ENCODE results near the gene VEGFB.

The VEGFB gene

DNA sequence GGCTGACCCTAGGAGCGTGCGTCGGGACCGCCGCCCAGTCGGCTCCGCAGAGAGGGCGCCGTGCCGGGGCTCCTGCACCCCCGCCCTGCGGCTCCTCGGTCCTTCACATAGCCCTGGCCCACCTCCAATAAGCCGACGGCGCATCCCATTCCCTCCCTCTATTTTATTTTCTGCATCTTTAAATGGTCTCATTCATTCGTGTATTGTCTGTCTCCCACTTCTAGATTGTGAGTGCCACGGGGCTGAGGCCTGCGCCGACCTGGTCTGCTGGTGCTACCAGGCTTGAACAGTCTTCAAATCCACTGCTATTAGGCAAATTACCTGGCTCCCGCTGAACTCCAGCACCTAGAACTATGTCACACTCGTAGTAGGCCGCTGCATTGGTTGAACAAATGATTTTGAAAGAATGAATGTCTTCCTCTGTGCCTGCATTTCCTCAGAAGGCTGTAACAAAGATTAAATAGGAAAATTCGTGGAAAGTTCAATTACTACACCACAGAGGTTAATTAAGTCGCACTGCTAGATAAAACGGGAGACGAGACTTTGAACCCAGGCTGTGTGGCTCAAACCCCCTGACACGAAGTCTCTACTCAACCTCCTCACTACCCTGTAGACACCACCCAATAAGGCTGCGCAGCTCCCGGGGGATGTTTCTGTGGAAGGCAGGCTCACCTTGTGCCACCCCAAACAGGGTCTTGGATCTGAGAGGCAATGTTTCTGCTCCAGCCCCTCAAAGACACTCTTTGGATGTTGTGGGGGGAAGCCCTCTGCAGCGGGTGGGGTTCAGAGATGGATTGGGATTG lies 13.5 kb downstream of the VEGFB start:
- no peak for DNase-seq

- no peak for DNase-seq
Observed at GRCh38 chr11:64248578-64248977, 14.2 kb downstream of the VEGFB start.

GRCh38 chr11:64249038-64249437 lies 14.7 kb downstream of the VEGFB start:
- no peak for DNase-seq

DNA sequence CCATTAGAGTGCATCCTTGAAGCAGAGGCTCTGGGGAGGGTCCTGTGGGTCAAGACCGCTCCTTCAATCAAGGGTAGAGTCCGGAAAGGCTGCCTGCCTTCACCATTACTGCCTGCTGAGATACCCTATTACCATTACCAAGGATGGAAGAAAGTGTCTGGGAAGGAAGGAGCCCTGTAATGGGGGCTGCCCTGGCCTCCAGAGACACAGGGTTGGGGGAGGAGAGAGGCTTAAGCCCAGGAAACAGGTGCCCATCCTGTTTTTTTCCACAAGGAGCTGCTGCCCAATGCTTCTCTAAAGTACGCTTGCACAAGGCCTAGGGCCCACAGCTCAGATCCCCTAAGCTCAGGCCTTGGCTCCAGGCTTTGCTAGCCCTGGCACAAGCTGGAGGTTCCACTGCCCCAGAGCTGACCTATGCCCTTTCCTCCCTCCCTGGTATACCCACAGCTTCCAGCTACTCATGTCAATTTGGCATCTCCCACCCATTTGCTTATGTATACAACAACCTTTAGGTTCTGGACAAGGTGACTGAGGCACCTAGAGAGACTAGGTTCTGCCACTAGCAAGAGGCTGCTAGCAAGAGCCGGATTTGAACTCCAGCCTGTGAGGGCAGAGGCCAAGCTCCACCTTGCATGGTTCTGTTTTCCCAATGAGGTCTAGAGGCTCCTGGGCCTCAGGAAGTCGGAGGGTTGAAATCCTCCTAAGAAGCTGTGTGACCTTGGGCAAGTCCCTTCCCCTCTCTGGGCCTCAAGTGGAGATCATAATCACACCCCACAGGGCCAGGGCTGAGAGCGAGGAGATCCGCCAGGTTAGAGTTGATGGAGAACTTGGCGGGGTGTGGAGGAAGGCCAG lies 15.4 kb downstream of the VEGFB start:
- no peak for DNase-seq

DNA sequence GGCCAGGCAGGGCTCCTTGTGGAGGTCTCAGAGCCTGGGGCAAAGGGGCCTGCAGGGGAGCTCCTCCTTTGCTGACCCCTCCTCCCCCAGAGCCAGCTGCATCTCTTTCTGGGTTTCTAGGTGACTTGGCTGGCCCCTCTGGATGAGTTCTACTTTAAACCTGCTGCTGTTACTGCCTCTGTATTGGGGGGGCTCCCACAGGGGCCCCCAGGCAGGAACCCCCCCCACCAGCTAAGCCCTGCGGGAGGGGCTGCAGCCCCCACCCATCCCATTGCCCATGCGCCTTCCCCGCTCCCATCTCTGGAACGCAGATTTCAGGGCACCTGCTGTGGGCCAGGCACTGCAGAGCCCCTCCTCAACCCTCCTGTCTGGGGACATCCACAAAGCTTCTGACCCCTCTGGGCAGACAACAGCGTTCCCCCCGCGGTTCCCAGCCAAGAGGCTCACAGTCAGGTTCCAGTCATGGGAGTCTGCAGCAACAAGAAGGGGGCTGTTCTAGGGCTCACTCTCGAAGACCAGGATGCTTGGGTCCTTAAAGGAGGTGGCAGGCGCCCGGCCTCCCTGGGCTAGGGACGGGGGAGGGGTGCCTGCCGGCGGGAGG lies 16.1 kb downstream of the VEGFB start:
- DNase-seq: no peak

GRCh38 chr11:64251016-64251752 lies 16.8 kb downstream of the VEGFB start, which contains the start of gene PLCB3:
Gene PLCB3 (plus strand): TSS chr11:64251530. CDS start chr11:64251650, 120 bp downstream.
- peak; percentile 47 for DNase-seq

- DNase-seq: no peak
Observed at GRCh38 chr11:64251753-64252002, 17.3 kb downstream of the VEGFB start.

DNA sequence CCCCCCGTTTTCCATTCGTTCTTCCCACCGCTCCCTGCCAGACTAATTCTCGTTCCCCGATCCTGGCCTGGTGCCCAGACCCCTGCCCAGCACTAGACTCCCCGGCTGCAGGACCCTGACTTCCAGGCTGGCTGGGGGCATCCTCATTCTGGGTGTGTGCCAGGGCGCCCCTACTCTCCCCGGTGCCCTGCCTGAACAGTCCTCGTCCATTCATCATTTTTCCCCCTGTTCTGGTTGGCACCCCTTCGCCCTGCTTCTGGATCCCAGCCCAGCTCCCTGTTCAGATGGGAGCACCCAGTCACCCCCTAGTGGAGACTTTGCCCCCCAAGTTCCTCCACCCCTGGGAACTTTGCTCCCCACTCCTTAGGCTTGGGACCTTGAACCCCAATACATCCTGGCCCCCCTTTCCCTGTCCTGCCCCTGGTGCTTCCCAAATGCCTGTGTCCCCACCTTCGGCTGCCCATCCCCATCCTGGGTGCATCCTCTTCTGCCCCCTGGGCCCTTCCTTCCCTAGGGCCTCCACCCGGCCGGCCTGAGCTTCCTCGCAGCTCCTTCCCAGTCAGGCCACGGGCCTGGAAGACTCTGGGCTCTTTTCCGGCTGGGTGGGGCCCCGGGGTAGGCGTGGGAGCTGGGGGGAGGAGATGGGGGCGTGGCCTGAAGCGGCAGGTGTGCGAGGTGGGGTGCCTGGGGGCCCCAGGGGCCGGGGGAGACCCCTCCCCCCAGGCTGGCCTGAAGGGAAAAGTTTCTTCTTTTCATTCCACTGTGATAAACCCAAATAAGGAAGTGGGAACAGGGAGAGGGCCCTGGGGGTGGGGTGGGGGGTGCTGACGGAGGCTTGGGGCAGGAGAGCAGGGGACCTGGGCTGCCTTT lies 17.9 kb downstream of the VEGFB start:
- DNase-seq: no peak

- DNase-seq: no peak
Observed at GRCh38 chr11:64253043-64253442, 18.7 kb downstream of the VEGFB start.

DNA sequence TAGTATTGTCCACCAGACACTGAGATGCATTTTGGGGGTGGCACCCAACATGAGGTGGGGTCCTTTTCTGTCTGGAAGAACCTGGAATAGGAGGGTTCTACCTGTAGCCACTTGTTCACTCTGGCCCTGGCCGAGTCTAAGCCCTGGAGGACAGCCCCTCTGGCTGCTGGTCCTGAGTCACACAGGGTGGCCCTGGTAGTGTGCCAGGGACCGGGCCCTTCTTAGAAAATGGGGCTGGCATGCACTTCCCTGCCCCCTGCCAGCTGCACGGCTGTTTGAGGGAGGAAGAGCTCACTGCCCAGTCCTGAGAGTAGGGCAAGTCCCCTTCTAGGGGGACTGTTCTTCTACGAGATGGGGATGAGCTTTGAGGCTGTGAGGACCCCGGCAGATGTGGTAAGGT lies 19.1 kb downstream of the VEGFB start:
- no peak for DNase-seq

DNA sequence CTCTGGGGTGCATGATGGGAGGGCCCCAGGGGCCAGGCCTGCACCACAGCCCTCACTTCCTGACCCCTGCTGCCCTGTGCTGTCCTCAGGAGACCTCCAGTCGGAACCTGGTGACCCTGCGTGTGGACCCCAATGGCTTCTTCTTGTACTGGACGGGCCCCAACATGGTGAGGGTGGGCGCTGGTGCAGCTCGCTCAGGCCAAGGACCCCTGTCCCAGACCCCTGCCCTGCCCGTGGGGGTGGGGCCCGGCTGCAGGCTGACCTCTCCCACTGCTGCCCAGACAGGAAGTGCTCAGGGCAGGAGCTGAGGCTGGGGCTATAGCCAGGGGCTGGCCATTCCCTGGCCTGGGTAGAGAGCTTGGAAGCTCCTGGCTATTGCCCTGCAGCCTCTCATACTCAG lies 19.9 kb downstream of the VEGFB start:
- no peak for DNase-seq

DNA sequence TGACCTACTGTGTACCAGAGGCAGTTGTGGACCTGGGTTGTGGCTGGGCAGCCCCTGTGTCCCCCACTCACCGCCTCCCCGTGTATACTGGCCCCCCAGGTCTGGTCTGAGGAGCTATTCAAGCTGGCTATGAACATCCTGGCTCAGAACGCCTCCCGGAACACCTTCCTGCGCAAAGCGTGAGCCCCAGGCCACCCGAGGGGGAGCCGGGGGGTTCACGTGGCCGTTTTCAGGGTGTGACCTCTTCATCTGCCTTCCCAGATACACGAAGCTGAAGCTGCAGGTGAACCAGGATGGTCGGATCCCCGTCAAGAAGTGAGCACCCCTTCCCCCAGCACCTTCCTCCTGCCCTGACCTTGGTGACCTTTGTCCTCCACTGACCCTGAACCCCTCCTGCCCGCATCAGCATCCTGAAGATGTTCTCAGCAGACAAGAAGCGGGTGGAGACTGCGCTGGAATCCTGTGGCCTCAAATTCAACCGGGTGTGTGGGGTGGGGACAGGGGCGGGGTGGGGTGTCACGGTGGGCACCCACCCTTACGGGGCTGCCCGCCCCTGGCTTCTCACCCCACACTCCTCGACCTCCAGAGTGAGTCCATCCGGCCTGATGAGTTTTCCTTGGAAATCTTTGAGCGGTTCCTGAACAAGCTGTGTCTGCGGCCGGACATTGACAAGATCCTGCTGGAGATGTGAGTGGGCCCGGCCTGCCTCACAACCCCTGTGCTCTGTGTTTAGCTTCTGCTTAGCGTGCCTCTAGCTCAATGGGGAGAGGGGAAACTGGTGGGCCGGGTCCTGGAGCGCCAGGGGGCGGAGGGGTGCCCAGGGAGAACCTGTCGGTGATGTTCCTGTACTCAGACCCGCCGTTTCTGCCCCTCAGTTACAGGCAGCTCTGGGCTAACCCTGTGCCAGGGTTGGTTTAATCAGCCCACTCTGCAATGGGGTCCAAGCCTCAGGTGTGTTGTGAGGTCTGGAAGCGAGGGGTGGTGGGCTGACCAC lies 21.0 kb downstream of the VEGFB start:
- DNase-seq: no peak

DNA sequence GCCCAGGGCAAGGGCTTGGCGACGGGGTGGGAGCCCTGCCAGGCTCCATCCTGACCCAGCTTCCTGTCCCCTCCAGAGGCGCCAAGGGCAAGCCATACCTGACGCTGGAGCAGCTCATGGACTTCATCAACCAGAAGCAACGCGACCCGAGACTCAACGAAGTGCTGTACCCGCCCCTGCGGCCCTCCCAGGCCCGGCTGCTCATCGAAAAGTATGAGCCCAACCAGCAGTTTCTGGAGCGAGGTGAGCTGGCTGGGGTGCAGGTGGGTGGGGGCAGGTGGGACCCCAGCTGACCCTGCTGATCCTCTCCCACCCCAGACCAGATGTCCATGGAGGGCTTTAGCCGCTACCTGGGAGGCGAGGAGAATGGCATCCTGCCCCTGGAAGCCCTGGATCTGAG lies 21.9 kb downstream of the VEGFB start:
- DNase-seq: no peak

GRCh38 chr11:64258356-64258755 lies 24.0 kb downstream of the VEGFB start:
- no peak for DNase-seq

- DNase-seq: no peak
Observed at GRCh38 chr11:64258946-64259532, 24.7 kb downstream of the VEGFB start.

- DNase-seq: no peak
Observed at GRCh38 chr11:64259533-64260067, 25.2 kb downstream of the VEGFB start.

DNA sequence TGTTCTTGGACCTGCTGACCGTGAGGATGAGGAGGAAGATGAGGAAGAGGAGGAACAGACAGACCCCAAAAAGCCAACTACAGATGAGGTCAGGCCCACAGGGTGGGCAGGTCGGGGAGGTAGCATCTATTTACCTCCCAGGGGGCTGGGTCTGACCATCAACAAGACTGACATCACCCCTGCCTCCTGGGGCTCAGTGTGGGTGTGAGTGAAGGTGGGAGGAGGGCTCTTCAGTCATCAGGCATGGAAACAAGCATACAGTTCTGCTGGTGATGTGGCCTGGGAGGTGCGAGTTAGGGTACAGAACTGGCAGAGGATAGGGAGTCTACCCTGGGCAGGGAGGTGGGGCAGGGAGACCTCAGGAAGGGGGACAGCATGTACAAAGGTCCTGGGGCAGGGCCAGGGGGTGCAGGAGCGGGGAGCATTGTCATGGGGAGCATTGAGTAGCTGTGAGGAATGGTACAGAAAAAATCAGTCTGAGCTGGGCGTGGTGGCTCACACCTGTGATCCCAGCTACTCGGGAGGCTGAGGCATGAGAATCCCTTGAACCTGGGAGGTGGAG lies 25.8 kb downstream of the VEGFB start:
- DNase-seq: no peak

DNA sequence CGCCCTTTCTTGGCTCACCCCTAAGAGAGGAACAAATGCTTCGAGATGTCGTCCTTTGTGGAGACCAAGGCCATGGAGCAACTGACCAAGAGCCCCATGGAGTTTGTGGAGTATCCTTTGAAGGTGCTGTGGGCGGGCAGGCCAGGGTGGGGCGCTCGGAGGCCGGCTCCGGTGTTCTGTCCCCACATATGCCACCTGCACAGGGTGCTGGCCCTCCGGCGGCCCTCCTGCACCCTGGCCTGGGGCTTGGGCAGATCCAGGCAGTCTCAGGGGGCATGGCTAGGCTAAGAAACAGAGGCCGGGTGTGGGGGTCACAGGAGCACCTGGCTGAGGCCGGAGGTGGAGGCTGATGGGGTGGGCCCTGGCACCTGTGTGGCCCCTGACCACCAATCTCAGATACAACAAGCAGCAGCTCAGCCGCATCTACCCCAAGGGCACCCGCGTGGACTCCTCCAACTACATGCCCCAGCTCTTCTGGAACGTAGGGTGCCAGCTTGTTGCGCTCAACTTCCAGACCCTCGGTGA lies 27.2 kb downstream of the VEGFB start:
- no peak for DNase-seq

GRCh38 chr11:64262271-64263002 lies 28.1 kb downstream of the VEGFB start:
- DNase-seq: no peak
